HCT116 (cell line): ENCODE measurements around the gene PHKG2. TPM values are rescaled to one million over a fixed set of nuclear protein-coding genes. Genes with fewer than 3 reads are reported as not detected.

Source experiments
- ATAC-seq: fragments of 200-7000 bp; cut with Tn5 transposase; 2 replicates; pipeline ENCODE4 v1.9.1; 2020; ENCODE audit warnings: mild to moderate bottlenecking, moderate library complexity
- BruUV-seq: library from RNA; stranded (reverse); fragments of 400-500 nt; replicated peaks from 2 replicates; lab custom pipeline; 2021; lab: Mats Ljungman, UMichigan
- CTCF ChIA-PET: fragments of 300-600 bp; sonication (Branson Sonifier 250); formaldehyde crosslinking; loops from one replicate; lab custom pipeline; 2021; ENCODE audit warnings: antibody characterized with exemption; lab: Charles Lee
- POLR2A ChIA-PET: fragments of 300-600, 350-600 bp; sonication (Branson Sonifier 250); formaldehyde crosslinking; loops from one replicate; lab custom pipeline; 2021; ENCODE audit warnings: antibody characterized with exemption; lab: Charles Lee
- RAD21 ChIA-PET, 2 experiments: fragments of 300-600 bp; sonication (Branson Sonifier 250); formaldehyde crosslinking; loops; one replicate each; lab custom pipeline; 2023; ENCODE audit warnings: low total read pairs in 2 of 2; ENCODE audit not compliant: uncharacterized antibody in 2 of 2, unreplicated experiment in 2 of 2, low non-redundant PET in 1 of 2; lab: Charles Lee
- DNase-seq: peaks from one replicate; pipeline ENCODE4 v3.0.0-alpha.2; 2010; ENCODE audit warnings: low read depth, low spot score
- H2AFZ ChIP-seq: fragments of 200-600 bp; shearing (Covaris generic), sonication (generic); 2 replicates; pipeline ENCODE4 v1.6.1; 2017; ENCODE audit warnings: low read depth, mixed run types, mixed read lengths, antibody characterized with exemption, low read length; ENCODE audit not compliant: poor library complexity, severe bottlenecking
- H3K27ac ChIP-seq: 2 replicates; pipeline ENCODE4 v1.5.1; 2012; ENCODE audit warnings: low read depth, low read length
- H3K27me3 ChIP-seq: fragments of 200-600 bp; sonication (generic); 2 replicates; pipeline ENCODE4 v1.6.1; 2016; ENCODE audit warnings: mixed run types, low read length, mixed read lengths; ENCODE audit not compliant: insufficient read depth
- H3K36me3 ChIP-seq, 2 experiments: fragments of 200-500 bp in 1 of 2; fragments of 200-600 bp in 1 of 2; sonication (Bioruptor generic) in 1 of 2; sonication (generic) in 1 of 2; 2 replicates each; pipeline versions ENCODE4 v1.5.1 to v1.6.1; 2014 to 2016; ENCODE audit warnings: low read length in 2 of 2, inconsistent platforms in 1 of 2, mixed read lengths in 1 of 2, mixed run types in 1 of 2; ENCODE audit not compliant: insufficient read depth in 2 of 2, control insufficient read depth in 1 of 2
- H3K4me1 ChIP-seq, 2 experiments: fragments of 200-600 bp in 1 of 2; sonication (generic) in 1 of 2; 2 replicates each; pipeline versions ENCODE4 v1.5.1 to v1.6.1; 2012 to 2017; ENCODE audit warnings: low read length in 2 of 2, inconsistent platforms in 1 of 2, mild to moderate bottlenecking in 1 of 2, mixed read lengths in 1 of 2, mixed run types in 1 of 2, moderate library complexity in 1 of 2; ENCODE audit not compliant: insufficient read depth in 2 of 2, control insufficient read depth in 1 of 2
- H3K4me2 ChIP-seq: fragments of 200-600 bp; sonication (generic); 2 replicates; pipeline ENCODE4 v1.6.1; 2017; ENCODE audit warnings: mixed run types, low read length, mixed read lengths
- H3K4me3 ChIP-seq, 2 experiments: fragments of 200-600 bp in 1 of 2; sonication (generic) in 1 of 2; replicated peaks in 1 of 2; 2 replicates each; pipeline ENCODE4 v1.5.1; 2011 to 2016; ENCODE audit warnings: low read length in 2 of 2, control low read depth in 1 of 2, low read depth in 1 of 2, mild to moderate bottlenecking in 1 of 2, mixed read lengths in 1 of 2, mixed run types in 1 of 2
- H3K79me2 ChIP-seq: fragments of 200-600 bp; sonication (generic); 2 replicates; pipeline ENCODE4 v1.6.1; 2017; ENCODE audit warnings: mild to moderate bottlenecking, mixed run types, low read length, moderate library complexity, mixed read lengths; ENCODE audit not compliant: insufficient read depth
- H3K9ac ChIP-seq: fragments of 200-600 bp; sonication (generic); 2 replicates; pipeline ENCODE4 v1.6.1; 2016; ENCODE audit warnings: low read length, mixed read lengths
- H3K9me2 ChIP-seq: fragments of 200-600 bp; sonication (generic), shearing (Covaris generic); 2 replicates; pipeline ENCODE4 v1.6.1; 2017; ENCODE audit warnings: mixed run types, mild to moderate bottlenecking, moderate library complexity; ENCODE audit not compliant: insufficient read depth
- H3K9me3 ChIP-seq, 2 experiments: fragments of 200-500 bp in 1 of 2; fragments of 200-600 bp in 1 of 2; sonication (Bioruptor generic) in 1 of 2; sonication (generic) in 1 of 2; 2 replicates each; pipeline ENCODE4 v1.6.1; 2014 to 2017; ENCODE audit warnings: low read length in 2 of 2, mixed read lengths in 2 of 2, inconsistent platforms in 1 of 2, low read depth in 1 of 2, mild to moderate bottlenecking in 1 of 2, mixed run types in 1 of 2, moderate library complexity in 1 of 2; ENCODE audit not compliant: control insufficient read depth in 1 of 2, insufficient read depth in 1 of 2
- H4K20me1 ChIP-seq: fragments of 200-600 bp; sonication (generic), shearing (Covaris generic); 2 replicates; pipeline ENCODE4 v1.6.1; 2017; ENCODE audit warnings: mixed run types, mild to moderate bottlenecking, moderate library complexity; ENCODE audit not compliant: insufficient read depth
- CBX3 ChIP-seq: IDR thresholded peaks from 2 replicates; pipeline ENCODE4 v1.6.1; 2012; ENCODE audit warnings: low read depth
- CEBPB ChIP-seq: IDR thresholded peaks from 2 replicates; pipeline ENCODE4 v1.6.1; 2012; ENCODE audit warnings: low read depth
- CTCF ChIP-seq, 3 experiments: fragments of 200-600 bp in 1 of 3; sonication (generic) in 1 of 3; IDR thresholded peaks in 2 of 3; conservative IDR thresholded peaks in 1 of 3; 2 replicates each; pipeline ENCODE4 v1.5.1; 2012 to 2017; ENCODE audit warnings: low read depth in 2 of 3, low read length in 2 of 3, antibody characterized with exemption in 1 of 3, borderline replicate concordance in 1 of 3, control low read depth in 1 of 3, mild to moderate bottlenecking in 1 of 3, mixed read lengths in 1 of 3, mixed run types in 1 of 3, moderate library complexity in 1 of 3; ENCODE audit not compliant: insufficient read depth in 1 of 3
- EZH2 ChIP-seq: fragments of 200-600 bp; sonication (generic); IDR thresholded peaks from 2 replicates; pipeline ENCODE4 v1.6.1; 2017; ENCODE audit warnings: antibody characterized with exemption, mixed run types
- EZH2phosphoT487 ChIP-seq: fragments of 200-600 bp; IDR thresholded peaks from 2 replicates; pipeline ENCODE4 v1.6.1; 2018; ENCODE audit warnings: antibody characterized with exemption, borderline replicate concordance
- FOSL1 ChIP-seq: IDR thresholded peaks from 2 replicates; pipeline ENCODE4 v1.6.1; 2012; ENCODE audit warnings: low read depth
- JUND ChIP-seq: IDR thresholded peaks from 2 replicates; pipeline ENCODE4 v1.6.1; 2012
- POLR2AphosphoS5 ChIP-seq: IDR thresholded peaks from 2 replicates; pipeline ENCODE4 v1.6.1; 2011; ENCODE audit warnings: mild to moderate bottlenecking, low read depth, low read length, moderate library complexity
- SRF ChIP-seq: IDR thresholded peaks from 2 replicates; pipeline ENCODE4 v1.6.1; 2012; ENCODE audit warnings: low read depth
- YY1 ChIP-seq: IDR thresholded peaks from 2 replicates; pipeline ENCODE4 v1.6.1; 2011; ENCODE audit warnings: low read length, low read depth, moderate library complexity, mild to moderate bottlenecking; ENCODE audit not compliant: insufficient replicate concordance; ENCODE audit errors: extremely low read depth
- ZBTB33 ChIP-seq: IDR thresholded peaks from 2 replicates; pipeline ENCODE4 v1.6.1; 2011; ENCODE audit warnings: mild to moderate bottlenecking, low read length, moderate library complexity; ENCODE audit not compliant: insufficient replicate concordance; ENCODE audit errors: extremely low read depth
- ZFX ChIP-seq: fragments of 450-650 bp; IDR thresholded peaks from 2 replicates; pipeline ENCODE4 v1.6.1; 2017
- ZNF274 ChIP-seq: fragments of 200-500 bp; sonication (Bioruptor generic); IDR thresholded peaks from 2 replicates; pipeline ENCODE4 v1.6.1; 2014; ENCODE audit warnings: mild to moderate bottlenecking, low read depth, low read length, inconsistent platforms
- intact Hi-C: fragments of 100-400 bp; cut with micrococcal nuclease; formaldehyde crosslinking; loops from 2 replicates; pipeline ENCODE4 v1.10.0; 2022
- total RNA-seq: library from RNA; stranded (reverse); gene quantifications from one replicate; pipeline ENCODE4 v1.2.1, GENCODE V29; 2021; ENCODE audit not compliant: unreplicated experiment

Gene PHKG2
- total RNA-seq, 1 experiment from 2014 or later: 32.6 TPM

GRCh38 chr16:30711712-30712111 lies 36.5 kb upstream of the PHKG2 start:
- no peak overlapping the region for H2AFZ ChIP-seq
- ATAC-seq (no peak), DNase-seq (no peak)
- no peaks in the 10 kb centered on the region for H3K9me2 ChIP-seq
- H3K36me3 ChIP-seq: peaks cover 71 to 89% of the 10 kb centered on the region in 2 experiments
- intact Hi-C loops: no loop called here
- H3K4me2 ChIP-seq: no peak overlapping the region
- TSS peak; percentile 32 for BruUV-seq
- ChIA-PET RAD21 (no interaction called here), CTCF (no interaction called here), POLR2A (no interaction called here)
- no peaks in the 10 kb centered on the region for H3K27me3 ChIP-seq
- no peak overlapping the region for H3K9ac ChIP-seq
- H3K27ac ChIP-seq: no peak overlapping the region
- H3K79me2 ChIP-seq: peaks cover 71% of the 10 kb centered on the region
- no peaks in the 10 kb centered on the region for H3K4me1 ChIP-seq
- TF ChIP-seq EZH2phosphoT487: no peak
- no peak for TF ChIP-seq SRF
- TF ChIP-seq ZBTB33: no peak
- TF ChIP-seq CEBPB: no peak
- H3K4me3 ChIP-seq: no peak overlapping the region
- peaks cover 10% of the 10 kb centered on the region; the same call in 1 of the 2 replicates for H4K20me1 ChIP-seq
- no peaks in the 10 kb centered on the region for H3K9me3 ChIP-seq

DNA sequence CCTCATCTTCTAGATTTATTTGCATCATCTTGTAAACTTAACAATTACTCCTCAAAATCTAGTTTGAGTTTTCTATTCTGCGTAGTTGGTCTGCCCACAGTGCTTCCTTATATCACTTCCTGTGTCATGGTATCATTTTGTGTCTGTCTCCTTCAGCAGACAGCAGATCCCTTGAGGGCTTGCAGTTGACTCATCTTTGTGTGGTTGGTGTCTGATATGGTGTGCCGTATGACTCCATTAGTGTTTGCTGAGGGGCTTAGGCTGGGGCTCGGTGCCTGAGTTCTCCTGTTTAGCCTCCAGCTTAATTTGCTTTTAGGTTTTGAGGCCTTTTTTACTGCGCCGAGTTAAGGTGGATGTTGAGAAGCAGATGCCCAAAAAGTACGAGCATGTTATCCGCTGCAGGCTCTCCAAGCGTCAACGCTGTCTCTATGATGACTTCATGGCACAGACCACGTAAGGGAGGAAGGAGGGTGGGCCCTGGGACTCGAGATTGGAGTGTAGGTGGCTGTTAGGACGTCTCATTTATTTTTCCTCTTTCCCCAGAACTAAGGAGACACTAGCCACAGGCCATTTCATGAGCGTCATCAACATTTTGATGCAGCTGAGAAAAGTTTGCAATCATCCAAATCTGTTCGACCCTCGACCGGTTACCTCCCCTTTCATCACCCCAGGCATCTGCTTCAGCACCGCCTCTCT lies 32.3 kb upstream of the PHKG2 start:
- ChIA-PET CTCF (no interaction called here), POLR2A (no interaction called here), RAD21 (no interaction called here)
- ATAC-seq (no peak), DNase-seq (no peak)
- Histone ChIP-seq H3K9me3 (no peaks in the 10 kb centered on the region), H3K79me2 (peaks cover 76% of the 10 kb centered on the region), H3K9me2 (no peaks in the 10 kb centered on the region), H4K20me1 (peaks cover 10% of the 10 kb centered on the region; the same call in 1 of the 2 replicates), H3K27me3 (no peaks in the 10 kb centered on the region), H3K4me3 (no peak overlapping the region), H3K4me2 (no peak overlapping the region), H3K9ac (no peak overlapping the region), H3K36me3 (peaks cover 69 to 82% of the 10 kb centered on the region in 2 experiments), H3K27ac (no peak overlapping the region), H2AFZ (no peak overlapping the region), H3K4me1 (no peaks in the 10 kb centered on the region)
- intact Hi-C loops: no loop called here
- BruUV-seq: no TSS peak
- TF ChIP-seq CEBPB: no peak
- TF ChIP-seq ZBTB33: no peak
- TF ChIP-seq CTCF (IDR thresholded peaks at IDR 0.05 in 2 of 3, conservative IDR thresholded peaks at IDR 0.05 in 1 of 3; ENCODE audit: borderline replicate concordance in 1 of 3, insufficient read depth in 1 of 3, low read depth in 2 of 3, low read length in 2 of 3): no peak
- no peak for TF ChIP-seq POLR2AphosphoS5
- no peak for TF ChIP-seq ZFX
- no peak for TF ChIP-seq YY1
- no peak for TF ChIP-seq EZH2phosphoT487
- TF ChIP-seq ZNF274: no peak
- TF ChIP-seq EZH2: no peak
- TF ChIP-seq CBX3: no peak
- no peak for TF ChIP-seq JUND
- no peak for TF ChIP-seq FOSL1
